GM18517 (cell line): ENCODE data around the gene JADE3.
A peak's percentile ranks its signal among the peaks of the same experiment; 100 is the strongest.
"Not testable (repeated sequence)": the region's sequence is repeated elsewhere in the genome, so short reads cannot be mapped to it uniquely, and the experiment has no call there.

ENCODE experiments used
- ATAC-seq: cut with Tn5 transposase; IDR thresholded peaks from one replicate; pipeline ENCODE4 v1.9.1; 2021; ENCODE audit warnings: mild to moderate bottlenecking, moderate library complexity; ENCODE audit not compliant: unreplicated experiment

The JADE3 gene

DNA sequence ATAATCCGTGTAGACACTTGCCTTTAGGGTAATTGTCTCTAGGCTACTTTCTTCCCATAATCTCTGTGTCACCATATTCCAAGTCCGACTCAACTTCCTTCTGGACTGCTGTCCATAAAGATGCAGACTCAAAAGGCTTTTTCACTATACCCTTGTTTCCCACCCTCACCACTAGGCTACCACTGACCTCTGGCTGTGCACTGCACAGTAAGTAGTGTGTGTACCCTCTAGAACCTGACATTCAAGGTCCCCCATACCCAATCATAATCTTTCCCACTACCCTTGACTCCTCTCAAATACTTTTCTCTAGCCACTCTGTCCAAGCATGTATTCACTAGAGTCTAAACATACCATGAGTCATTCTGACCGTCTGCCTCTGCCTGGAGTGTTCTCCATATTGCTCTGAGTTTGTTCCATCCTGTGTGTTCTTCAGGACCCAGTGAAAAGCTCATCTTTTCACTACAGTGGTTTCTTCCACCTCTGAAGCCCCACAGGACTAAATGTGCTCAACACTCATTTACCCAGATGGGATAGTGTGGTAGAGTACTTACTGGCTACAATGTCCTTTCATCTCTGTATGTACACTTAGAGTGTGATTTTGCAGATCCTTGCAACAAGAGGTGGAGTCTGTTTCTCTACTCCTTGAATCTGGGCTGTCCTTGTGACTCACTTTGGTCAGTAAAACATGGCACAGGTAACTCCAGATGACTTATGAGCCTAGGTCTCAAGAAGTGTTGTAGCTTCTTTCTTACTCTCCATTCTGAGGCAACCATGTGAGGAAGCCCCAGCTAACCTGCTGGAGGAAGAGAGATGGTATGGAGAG is 17.4 kb downstream of the JADE3 start:
- ATAC-seq: no peak

- ATAC-seq: no peak
Measured at GRCh38 chrX:46935295-46935694, 23.1 kb downstream of the JADE3 start.

DNA sequence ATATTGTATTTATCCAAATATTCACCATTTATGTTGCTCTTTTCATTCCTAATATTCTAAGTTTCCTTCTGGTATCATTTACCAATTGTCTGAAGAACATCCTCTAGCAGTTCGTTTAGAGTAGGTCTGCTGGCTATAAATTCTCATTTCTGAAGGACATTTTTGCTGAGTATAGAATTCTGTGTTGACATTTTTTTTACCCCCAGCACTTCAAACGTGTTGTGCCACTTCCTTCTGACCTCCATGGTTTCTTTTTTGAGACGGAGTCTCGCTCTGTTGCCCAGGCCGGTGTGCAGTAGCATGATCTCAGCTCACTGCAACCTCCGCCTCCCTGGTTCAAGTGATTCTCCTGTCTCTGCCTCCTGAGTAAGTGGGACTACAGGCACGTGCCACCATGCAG is 26.4 kb downstream of the JADE3 start:
- no peak for ATAC-seq

- no peak for ATAC-seq
Measured at GRCh38 chrX:46941341-46941740, 29.1 kb downstream of the JADE3 start.

- no peak for ATAC-seq
Measured at GRCh38 chrX:46953137-46953527, 40.9 kb downstream of the JADE3 start.

GRCh38 chrX:46953597-46953996 is 41.4 kb downstream of the JADE3 start:
- no peak for ATAC-seq

DNA sequence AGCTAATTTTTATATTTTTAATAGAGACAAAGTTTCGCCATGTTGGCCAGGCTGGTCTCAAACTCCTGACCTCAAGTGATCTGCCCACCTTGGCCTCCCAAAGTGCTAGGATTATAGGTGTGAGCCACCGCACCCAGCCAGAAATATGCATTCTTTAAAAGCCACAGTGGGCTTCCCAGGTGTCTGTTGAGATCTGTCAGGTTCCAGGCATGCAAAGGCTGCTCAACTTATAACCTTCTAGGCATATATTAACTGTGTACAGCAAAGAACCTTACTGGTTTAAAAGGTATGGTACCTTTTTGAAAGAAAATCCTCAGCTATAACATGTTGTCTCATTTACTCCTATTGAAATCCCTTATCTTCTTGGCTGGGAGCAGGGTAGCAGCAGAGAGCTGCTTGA is 42.5 kb downstream of the JADE3 start:
- ATAC-seq: no peak

GRCh38 chrX:46956589-46956988 is 44.4 kb downstream of the JADE3 start:
- not testable (repeated sequence) for ATAC-seq

GRCh38 chrX:46957297-46957696 is 45.1 kb downstream of the JADE3 start:
- ATAC-seq: no peak

DNA sequence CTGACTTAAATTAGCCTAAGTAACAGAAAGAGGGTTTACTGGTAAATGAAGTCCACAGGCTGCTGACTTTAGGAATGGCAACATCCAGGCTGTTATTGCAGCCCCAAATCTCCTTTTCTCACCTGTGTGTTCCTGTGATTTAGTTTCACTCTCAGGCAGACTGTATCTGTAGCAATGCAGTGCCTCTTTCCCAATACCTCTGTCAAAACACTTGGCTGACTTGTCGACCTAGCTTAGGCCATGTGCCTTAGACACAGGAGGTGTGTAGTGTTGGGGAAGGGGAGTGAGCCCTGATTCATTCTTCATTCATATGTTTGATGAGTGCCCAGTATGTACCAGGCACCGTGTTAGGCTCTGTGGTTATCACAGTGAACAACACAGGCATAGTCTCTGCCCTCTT is 46.9 kb downstream of the JADE3 start:
- ATAC-seq: no peak

DNA sequence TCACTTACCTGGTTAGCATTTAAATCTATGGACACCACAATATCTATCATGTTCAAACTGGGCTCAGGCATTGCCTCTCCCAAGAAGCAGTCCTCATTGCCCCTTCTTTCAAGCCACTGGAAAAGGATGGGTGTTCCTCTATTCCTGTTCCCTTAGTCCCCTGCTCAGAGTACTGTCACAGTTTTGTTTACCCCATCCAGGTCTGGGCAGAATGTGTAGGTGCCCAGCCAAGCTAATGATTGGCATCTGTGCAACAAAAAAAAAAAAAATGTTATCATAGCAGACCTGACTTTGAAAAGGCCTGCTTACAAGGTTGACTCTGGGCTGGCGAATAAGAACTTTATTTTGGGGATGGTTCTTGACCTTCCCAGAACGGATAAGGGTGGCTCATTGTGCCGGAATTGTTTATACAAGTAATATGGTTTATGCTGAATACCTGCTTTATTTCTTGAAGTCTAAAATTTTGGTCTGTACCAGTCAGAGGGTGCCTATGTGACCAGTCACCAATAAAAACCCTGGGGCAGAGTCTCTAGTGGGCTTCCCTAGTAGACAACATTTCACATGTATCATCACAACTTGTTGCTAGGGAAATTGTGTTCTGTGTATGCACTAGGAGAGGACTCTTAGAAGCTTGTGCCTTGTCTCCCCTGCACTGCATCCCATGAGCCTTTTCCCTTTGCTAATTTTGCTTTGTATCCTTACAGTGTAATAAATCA is 47.9 kb downstream of the JADE3 start:
- no peak for ATAC-seq

DNA sequence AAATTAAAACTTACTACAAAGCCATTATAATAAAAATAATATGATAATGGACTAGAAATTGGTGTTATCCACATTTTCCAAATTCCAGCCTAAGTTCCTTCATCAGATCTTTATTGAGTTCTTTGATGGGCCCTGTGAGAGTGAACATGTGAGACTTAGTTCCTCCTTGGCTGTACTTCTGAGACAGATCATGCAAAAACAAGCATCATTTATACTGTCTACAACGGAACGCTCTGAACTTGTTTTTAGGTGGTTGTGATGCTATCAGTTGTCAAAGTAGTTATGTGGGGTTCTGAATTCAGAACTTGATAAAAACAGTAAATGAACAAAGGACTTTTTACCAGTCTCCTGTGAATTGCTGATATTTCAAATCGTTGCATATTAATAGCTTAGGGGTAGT is 48.9 kb downstream of the JADE3 start:
- no peak for ATAC-seq

DNA sequence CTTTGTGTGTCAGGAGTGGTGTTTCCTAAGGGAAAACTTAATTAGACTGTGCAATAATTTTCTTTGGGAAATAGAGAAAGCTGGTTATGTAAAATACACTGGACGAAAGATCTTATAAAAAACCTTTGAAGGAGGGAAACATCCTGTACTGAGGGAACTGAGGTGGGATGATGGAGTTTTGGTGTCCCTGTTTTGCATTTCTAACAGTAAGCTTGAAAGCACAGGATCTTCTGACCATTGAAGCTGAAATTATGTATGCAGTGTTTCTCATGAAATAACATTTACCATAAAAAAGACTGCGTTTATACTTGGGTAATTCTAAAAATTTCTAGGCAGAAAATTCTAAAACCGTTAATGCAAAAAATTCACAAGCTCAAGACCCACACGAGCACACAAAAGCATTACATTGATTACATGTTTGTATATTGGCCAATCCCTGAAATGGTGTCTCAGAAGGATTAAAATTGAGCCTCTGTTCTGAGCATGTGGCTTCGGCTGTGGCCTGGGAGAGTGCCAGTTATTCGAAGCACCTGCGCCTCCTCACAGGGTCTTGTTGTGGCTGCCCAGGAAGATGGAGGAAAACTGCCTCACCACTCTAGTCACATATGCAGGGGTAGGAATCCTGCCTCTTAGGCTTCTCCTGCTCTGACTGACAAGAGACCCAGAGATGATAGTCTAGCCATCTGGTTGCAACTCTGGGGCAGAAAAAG is 49.5 kb downstream of the JADE3 start:
- no peak for ATAC-seq

DNA sequence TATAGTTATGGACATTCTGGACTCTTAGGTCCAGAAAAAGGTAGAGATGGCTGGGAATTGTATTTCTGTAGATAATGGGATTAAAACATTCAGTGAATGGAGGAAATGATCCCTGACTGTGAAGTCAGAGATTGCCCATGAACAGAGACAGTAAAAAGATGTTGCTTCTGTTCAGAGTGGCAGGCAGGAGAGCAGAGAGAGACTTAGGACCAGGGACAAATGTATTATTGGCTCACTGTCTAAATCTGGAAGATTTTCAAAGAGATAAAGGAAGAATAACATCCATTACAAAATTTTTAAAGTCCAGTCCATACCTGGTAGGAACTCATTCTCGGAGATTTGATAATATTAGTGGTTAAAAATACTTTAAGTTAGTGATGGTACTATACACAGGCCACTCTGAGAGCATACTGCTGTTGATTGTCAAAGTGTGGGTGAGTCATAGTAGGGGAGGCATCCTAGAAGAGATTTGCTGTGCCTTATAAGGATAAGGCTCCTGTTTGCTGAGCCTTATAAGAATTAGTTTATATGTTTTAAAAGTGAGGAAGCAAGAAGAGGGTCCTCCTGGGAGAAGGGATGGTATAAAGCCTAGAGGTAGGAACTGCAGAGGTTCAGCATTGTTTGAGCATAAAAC is 53.0 kb downstream of the JADE3 start:
- no peak for ATAC-seq

- peak; percentile 63 for ATAC-seq
Measured at GRCh38 chrX:46967547-46967946, 55.3 kb downstream of the JADE3 start.

DNA sequence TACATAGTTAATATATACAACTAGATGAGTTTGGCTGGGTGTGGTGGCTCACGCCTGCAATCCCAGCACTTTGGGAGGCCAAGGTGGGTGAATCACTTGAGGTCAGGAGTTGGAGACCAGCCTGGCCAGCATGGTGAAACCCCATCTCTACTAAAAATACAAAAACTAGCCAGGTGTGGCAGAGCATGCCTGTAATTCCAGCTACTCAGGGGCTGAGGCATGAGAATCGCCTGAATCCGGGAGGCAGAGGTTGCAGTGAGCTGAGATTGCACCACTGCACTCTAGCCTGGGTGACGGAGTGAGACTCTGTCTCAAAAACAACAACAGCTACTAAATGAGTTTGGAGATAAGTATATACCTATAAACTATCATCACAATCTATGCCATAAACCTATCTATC is 64.8 kb downstream of the JADE3 start:
- ATAC-seq: not testable (repeated sequence)

GRCh38 chrX:46978341-46979291 is 66.4 kb downstream of the JADE3 start:
- ATAC-seq: no peak

- no peak for ATAC-seq
Measured at GRCh38 chrX:46984705-46985104, 72.5 kb downstream of the JADE3 start.

GRCh38 chrX:46989548-46989947 is 77.3 kb downstream of the JADE3 start:
- ATAC-seq: no peak

- no peak for ATAC-seq
Measured at GRCh38 chrX:46991664-46992063, 79.4 kb downstream of the JADE3 start.
